Suppressor macrophage (primary cell): ENCODE results near the gene BFSP1.

Source experiments
- DNase-seq, 4 experiments: peaks; one replicate each; pipeline ENCODE4 v3.0.0-alpha.2; 2020 to 2022
- total RNA-seq, 17 experiments: gene quantifications; one replicate each; lab custom pipeline; 2026; ENCODE audit warnings: mixed read lengths in 6 of 17, inconsistent platforms in 3 of 17; lab: John Stamatoyannopoulos, UW

Gene BFSP1
- total RNA-seq = 0 to 2.4 (median 0.07) reads per million in 17 experiments

DNA sequence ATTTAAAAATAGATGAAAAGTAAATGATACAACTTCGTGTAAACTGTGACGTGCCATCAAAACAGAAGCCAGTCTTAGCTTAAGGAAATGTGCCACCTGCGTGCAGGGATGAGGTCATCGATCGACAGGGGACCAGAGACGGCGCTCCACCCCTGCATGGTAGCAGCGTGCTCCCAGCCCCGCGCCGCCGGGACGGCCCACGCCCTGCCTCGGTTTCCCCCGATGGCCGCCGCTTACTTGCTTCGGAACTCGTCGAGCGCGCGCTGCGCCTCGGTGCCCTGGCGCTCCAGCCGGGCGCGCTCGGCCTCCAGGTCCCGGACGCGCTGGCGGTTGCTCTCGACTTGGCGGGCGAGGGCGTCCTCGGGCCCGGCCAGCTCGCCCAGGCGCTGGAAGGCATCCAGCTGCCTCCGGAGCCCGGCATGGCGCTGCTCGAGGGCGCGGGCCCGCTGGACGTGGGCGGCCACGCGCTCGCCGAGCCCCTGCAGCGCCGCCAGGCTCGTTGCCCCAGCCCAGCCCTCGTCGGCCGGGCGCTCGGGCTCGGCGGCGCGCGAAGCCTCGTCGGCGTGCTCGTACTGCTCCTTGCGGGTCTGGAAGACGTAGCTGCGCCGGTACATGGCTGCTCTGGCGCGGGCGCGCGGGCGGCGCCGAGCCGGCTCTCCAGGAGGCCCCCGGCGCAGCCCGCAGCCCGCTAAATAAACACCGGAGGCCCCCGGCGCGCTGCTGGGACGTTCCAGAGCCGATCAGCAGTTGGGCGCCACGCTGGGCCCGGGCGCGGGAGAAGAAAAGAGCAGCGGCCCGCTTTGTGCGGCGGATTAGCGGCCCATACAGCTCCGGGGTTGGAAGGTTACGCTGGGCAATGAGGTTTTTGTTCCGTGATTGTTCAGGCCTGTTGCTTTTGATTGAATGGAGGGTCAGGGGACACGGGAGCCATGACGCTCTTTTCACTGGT lies at the start of gene BFSP1:
Gene BFSP1 (minus strand): TSS at position 664 of the 949 bp plus-strand sequence. CDS start 50 bp downstream, at position 614.
- peak; percentile 38 to 76 (median 56) for DNase-seq

DNA sequence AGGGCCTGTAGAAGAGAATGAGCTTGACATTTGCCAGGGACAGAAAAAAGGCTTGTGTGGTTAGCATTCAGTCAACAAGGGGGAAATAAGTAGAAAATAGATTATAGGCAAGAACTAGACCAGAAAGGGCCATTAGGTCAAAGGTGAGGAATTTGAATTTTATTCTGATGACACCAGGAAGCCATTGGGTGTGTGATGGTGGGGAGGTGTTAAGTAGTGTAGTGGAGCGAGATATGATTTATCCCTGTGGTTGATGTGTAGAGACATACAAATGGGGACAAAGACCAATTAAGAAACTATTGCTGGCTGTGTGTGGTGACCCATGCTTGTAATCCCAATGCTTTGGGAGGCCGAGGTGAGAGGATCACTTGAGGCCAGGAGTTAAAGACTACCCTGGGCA lies 49.7 kb upstream of the BFSP1 start:
- DNase-seq = no peak

DNA sequence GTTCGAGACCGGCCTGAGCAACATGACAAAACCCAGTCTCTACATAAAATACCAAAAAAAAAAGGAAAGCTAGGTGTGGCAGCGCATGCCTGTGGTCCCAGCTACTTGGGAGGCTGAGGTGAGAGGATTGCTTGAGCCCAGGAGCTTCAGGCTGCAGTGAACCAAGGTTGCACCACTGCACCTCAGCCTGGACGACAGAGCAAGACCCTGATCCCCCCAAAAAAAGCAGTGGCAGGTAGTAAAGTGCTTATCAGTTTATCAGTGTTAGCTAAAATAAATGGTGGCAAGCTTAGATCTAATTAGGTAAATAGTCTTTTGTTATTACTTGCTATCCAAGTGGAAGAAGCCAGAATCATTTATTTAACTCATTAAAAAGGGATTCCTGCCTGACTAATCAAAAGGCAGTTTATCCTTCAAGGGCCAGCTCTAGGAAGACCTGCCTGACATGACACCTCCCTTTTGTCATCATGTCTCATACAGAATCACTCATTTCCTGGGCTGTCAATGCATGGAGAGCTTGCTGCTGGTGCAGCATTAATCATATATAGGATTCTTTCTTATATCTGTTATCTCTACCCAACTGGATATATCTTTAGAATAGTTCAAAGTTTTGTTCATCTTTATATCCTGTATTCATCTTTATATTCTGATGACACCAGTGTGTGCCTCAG lies 48.3 kb upstream of the BFSP1 start:
- no peak for DNase-seq

DNA sequence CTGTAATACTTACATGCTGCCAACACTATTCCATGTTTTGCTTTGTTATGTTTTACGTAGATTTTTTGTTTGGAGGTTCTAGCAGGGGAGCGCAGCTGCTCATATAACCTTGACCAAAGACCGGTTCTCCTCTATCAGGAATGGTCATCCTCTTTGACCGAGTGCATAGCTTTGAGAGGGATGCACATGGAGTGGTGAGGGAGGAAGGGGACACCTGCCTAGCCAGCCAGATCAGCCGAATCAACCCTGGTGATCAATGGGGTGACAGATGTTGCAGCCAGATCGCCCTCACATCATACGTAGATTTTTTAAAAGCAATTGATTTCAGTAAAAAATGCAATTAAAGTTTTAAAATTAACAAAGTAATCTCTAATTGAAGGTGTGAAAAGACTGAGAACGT lies 45.0 kb upstream of the BFSP1 start:
- DNase-seq = no peak

DNA sequence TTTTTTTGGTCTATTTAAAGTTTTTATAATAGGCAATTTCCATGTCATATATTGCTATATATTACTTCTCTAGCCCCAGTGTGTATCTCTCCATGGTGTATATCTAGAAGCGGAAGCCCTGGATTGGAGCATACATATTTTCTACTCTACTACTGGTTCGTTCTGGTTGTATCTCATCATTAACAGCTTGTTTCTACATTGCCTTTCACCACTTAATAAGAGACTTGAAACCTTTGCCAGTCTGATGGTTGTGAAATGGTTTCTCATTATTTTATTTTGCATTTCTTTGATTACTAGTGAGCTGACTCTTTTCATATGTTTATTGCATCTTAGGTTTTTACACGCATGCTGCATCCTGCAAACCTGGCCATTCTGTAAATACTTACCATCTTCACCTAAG lies 42.3 kb upstream of the BFSP1 start:
- no peak for DNase-seq

DNA sequence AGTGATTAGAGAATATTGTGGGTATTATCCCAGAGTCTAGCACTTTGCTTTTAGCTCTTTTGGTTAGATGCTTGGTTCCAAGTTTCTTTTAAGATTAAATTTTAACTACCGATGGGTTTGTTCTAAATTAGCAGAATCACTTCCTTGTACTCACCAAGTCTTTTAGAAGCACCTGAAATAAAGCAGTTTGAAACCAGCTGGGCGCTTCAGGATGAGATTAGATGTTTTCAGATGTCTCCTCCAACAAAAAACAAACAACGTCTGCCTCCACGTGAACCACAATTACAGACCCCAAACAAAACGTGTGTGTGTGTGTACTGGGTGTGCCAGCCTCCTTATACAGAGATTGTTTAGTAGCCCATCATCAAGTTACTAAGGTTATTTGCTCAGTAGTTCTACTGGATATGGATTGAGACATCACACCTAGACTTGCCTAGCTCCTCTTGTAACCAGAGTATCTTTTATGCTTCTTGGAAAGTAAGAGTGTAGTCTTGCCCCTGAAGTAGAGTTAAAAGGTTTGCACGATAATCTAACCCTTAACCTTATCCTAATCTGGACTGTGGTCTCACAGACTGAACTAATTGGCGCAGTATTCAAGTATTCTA lies 41.0 kb upstream of the BFSP1 start:
- DNase-seq = no peak

DNA sequence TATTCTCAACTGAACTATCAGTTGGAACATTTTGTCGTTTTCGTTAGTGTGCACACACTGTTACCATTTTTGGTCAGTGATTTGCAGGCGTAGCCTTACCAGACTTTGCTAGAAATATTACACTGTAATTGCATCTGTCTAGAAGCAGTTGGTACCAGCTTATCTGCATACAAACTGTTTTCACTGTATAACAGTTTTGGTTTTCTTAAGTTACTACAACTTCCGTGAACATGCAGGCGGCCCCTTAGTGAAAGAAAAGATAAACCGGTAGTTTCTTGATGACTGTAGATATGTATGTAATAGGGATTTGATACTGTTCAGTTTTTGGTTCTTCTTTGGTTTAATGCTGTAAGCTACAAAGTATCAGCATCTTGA lies 40.0 kb upstream of the BFSP1 start:
- no peak for DNase-seq

DNA sequence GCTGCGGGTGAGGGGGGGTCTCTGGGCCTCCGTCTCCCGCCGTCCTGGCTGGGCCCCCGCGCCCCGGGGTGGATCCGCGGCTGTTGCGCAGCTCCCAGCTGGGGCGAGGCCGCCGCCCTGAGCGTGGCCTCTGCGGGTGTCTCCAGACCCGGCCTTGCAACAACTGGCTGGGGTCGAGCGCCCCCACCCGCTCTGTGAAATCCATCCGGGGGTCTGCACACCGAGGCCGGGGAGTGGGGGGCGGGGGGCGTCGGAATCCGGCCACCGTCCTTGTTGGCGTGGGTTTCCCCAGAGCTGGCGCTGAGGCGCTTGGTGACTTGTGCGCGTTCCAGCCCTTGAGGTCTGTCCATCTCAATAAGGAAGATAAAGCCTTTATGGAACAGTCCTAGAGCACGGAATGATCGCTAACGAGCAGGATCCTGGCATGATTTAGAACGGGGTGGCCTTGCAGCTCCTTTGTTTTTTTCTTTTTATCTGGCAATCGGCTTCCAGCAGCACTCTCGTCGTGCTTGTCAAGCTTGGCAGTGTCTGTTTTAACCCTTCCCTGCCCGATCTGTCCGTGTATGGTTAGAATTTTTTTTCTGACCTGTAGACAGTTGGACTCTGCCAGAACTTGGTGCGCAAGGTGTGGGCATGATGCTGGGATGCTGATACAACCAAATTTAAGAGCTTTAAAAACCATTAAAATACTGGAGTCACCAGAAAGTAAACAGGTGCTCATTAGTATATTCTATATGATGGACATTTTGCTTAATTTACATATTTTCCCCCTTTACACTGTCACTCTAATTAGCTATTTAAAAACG lies 39.4 kb upstream of the BFSP1 start:
- DNase-seq = peak; percentile 47 to 65 (median 59)

DNA sequence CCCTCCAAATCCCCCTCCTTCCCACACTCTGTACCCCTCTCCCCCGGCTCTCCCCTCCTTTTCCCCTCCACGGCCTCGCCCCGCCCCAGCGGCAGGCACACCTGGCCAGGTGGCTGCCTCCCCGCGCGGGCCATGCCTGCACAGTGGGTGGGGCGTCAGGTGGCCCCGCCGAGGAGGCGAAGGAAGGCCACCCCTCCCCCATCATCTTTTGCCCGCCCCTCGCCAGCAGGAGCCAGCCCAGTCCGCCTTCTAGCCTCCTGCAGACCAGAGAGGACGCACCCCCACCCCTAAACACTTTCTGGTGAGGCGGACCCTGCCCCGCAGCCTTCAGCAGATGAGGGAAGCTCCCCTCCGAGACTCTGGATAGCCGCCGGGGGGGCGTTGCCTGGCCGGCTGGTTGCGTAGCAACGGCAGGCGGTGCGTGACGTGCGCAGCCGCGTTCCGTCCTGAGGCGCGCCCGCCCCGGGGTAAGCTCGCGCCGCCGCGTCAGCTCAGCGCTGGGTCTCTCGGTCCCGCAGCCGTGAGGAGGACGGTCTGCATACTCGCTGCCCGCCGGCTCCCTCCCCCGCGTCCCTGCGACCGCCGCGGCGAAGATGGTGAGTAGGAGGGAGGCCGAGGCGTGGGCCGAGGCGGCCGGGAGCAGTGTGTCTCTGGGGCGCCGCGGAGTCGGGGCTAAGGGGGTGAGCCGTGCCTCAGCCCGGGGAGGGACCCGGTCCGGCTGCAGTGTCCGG lies 38.6 kb upstream of the BFSP1 start, which contains the start of gene DSTN:
Gene DSTN (plus strand): TSS at position 460 of the 731 bp plus-strand sequence. CDS start 134 bp downstream, at position 594.
- peak; percentile 91 to 98 (median 96) for DNase-seq

DNA sequence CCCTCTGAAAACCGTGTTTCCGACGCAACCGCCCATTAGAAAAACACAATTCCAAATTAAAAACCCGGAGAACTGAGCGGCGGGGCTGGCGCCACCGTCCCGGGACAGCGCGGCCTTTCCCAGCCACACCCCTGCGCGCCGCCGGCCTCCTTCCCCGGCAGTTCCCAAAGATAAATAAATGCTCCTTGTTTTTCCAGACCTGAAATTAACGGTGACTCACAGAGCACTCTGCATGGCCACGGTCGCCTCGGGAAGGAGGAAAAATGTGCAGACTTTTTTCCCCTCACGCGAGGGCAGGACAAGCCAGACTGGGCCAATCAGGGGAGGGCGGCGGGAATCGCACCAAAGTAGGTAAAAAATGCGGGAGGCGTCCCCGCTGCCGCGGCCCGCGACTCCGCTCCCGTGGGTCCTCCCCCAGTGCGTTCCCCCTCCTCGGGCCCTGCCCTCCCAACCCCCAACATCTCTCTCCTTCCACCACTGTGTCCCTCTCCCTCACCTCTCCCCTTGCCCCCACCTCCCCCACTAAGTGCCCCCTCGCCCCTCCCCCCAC lies 37.9 kb upstream of the BFSP1 start:
- peak; percentile 49 to 66 (median 51) for DNase-seq

DNA sequence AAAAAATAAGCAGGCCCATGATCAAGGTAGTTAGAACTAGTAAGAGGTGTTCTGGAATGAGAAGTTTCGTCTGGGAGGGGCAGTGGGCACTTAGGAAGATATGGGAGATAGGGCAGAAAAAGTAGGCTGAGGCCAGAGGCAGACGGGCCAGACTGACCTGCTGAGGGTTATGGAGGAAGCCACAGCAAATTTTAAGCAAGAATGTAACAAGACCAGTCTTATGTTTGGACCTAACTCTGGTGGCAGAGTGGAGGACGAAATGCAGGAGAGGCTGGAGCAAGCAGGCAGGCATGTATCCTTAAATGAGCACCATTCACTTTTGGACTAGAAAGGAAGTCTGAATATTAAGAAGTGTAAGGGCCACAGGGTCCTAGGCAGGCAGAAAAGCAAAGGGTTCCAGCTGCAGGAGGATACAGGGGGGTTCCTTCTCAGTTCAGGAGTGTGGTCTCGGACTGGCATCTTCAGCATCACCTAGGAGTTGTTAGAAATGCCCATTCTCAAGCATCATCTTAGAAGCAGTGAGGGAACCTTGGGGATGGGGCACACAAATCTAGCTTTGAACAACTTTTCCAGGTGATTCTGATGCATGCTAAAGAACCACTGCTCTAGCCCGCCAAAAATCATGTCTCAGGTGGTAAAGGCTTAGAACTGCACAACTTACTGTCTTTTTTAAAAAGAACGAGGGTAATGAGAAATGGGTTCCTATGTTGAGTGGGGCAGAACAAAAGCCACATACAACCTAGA lies 37.0 kb upstream of the BFSP1 start:
- DNase-seq = no peak

DNA sequence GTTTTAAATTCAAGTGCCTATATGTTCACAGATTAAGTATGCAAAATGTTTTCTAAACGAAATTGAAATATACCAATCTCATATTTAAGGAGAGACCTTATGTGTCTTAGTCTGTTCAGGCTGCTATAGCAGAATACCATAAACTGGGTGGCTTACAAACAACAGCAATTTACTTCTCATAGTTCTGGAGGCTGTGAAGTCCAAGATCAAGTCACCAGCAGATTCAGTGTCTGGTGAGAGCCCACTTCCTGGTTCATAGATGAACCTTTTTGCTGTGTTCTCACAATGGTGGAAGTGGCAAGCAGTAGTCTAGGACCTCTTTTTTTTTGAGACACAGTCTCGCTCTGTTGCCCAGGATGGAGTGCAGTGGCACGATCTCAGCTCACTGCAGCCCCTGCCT lies 35.2 kb upstream of the BFSP1 start:
- DNase-seq = no peak

DNA sequence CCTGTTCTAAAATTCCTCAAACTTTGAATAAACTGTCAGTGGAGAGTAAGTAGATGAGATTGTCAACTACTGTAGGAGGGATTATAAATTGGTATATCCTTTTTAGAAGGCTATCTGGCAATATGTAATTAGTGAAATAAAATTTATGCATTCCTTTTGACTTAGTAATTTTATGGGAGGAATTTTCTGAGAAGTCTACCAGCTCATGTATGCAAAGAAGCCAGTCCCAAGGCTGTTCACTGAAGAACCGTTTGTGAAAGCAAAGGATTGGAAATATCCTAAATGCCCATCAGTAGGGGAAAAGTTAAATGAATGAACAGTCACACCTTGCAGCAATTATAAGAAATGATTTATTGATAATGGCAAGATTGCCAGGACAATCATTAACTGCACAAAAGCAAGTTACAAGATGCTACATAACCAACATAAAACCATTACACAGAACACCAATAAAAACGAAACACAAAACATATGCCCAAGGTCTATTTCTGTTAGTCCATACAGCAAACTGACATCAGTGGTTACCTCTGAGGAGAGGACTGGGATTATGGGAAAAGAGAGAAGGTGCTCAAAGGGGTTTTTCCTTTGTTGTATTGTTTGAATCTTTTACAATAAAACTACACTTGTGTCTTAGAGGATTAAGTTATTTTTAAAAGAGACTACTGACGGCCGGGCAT lies 34.1 kb upstream of the BFSP1 start:
- DNase-seq = no peak

DNA sequence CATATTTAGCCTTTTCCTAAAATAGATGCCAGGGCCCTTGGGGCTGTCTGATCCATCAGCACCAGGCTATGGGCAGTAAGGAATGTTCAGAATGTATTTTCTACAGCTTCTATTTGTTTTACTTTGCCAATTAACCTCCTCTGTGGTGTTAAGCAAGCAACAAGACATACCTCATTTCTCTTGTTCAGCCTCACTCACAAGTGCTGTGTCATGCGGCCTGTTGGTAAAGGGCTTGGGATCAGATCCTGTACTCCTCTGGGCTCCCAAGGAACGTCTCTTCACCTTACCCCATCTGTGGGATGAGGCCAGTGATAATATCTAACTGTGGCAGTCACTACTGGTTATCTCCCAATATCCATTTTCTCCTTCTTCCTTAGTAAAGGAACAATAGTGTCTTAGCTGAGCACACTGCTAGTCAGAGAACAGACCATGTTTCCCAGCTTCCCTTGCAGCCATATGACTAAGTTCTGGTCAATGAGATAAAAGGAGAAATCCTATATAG lies 31.7 kb upstream of the BFSP1 start:
- no peak for DNase-seq

DNA sequence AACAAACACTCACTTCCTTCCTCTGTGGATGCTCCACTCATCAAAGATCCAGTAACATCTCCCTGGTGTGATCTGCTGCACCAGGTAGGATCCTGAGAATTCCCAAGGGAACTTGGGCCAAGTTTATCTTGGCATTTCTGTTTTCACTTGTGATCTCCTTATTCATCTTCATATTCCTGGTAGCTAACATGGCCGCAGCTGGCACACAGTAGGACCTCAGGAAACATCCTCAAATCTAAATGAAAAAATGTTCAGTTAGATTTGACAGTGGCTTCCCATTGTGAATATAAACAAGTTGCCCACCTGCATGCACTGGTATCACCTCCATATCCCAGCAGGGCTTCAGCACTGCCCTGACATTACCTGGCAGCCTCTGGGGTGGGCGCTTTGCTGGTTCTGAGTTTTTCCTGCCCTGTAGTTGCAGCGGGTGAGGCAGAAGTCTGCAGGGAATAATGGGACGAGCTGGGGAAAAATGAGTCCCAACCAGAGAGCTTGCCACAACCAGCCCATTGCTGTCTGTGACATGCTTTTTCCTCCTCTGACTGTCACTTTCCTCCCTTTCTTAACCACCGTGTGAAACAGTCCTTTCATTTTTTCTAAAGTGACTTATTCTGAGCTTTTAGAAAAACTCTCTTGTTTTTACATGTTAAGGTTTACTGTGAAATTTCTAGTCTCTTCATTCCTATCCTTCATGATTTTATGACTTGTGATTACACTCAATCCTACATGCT lies 29.3 kb upstream of the BFSP1 start:
- DNase-seq = no peak

DNA sequence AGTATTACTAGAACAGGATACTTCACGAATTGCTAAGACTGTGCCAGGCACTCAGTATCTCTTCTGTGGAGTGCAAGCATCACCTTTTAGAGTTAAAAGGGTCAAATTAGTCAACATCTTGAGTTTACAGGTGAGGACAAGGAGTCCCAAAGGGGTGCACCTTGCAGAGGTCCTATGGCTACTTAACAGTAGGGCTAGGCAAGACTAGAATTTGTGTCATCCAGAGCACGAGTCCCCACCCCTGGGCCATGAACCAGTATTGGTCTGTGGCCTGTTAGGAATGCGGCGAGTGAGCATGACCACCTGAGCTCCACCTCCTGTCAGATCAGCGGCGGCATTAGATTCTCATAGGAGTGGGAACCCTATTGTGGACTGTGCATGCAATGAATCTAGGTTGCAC lies 28.2 kb upstream of the BFSP1 start:
- DNase-seq = no peak

DNA sequence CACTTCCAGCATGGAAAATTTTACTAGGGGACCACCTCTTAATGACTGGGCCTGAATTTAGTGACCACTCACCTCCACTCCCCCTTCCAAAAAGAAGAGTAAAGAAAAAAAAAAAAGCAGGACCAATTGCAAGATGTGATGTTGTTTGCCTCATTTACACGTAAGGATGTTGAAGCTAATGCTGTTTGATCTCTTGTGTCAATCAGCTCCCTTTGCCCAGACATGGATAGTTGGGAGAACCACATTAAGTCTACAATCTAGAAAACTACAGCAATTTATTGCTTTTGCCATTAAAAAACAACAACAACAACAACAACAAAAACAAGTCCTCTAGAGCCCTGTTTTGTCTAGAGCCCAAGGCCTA lies 27.7 kb upstream of the BFSP1 start:
- DNase-seq = no peak

DNA sequence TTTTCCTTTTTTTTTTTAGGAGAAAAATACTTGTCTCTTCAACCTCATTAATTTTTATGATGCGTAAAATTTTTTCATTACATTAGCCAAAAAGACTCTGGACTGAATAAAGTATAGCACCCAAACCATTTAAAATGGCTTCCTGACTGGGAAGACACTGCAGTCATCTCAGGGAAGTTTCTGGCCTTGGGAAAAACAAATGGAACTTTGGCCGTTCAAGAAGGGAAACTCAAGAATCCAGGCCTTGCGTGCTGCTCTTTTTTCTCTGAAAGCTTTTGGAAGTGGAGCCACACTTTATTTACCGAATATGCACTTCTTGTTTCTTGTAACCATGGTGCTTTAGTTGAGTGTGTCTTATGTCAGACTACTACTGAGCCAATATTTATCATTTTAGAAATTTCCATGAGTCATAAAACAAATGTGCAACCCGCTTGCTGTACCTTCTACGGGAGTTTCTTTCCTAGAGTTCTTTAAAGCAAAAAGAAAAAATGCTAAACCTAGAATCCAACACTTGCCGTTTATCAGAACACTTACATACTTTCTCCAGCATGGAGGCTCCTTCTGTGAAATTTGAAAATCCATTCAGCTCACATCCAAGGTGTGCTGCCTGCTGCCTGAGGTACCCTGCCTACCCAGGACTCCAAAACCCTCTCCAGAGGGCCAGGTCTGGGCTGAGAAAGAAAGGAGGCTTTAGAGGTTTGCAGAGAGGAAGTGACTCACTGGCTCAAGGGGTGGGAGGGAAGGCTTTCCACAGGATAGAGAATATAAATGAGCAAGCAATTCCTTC lies 27.2 kb upstream of the BFSP1 start:
- DNase-seq = peak; percentile 45 to 81 (median 72)
